ENCODE results near the gene STAB2. TPM values are rescaled to one million over a fixed set of nuclear protein-coding genes. Genes with fewer than 3 reads are reported as not detected.

Gene STAB2
- total and polyA plus RNA-seq, 2 donors (not counting 1 experiment from before 2014, with no cell fraction given), result not detected

DNA sequence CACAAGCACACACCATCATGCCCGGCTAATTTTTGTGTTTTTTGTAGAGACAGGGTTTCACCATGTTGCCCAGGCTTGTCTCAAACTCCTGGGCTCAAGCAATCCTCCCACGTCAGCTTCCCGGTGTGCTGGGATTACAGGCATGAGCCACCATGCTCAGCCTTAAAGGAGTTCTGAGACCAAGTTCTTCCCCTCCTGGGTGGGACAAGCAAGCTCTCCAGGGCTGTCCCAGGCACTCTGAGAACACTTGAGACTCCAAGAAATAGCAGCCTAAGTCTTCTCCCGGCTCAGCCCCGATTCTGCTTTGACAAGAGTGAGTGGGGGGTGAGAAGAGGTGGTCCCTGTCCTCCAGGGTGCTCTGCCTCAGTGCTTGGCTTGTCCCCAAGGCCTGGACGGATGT, 86.4 kb downstream of the STAB2 start:
- no peaks in the 10 kb centered on the region for H4K20me1 ChIP-seq (ENCODE audit: control insufficient read depth, insufficient read depth, low read length, poor library complexity, severe bottlenecking)
- CTCF ChIA-PET, result no interaction called here
- Mint-ChIP-seq H3K4me3 (no peak overlapping the region), H3K9me3 (ENCODE audit: insufficient read depth) (no peaks in the 10 kb centered on the region), H3K27ac (no peak overlapping the region), H3K27me3 (peaks cover 4% of the 10 kb centered on the region), H3K4me1 (no peaks in the 10 kb centered on the region)
- H3K79me2 ChIP-seq (ENCODE audit: control insufficient read depth, insufficient read depth, low read length), result no peaks in the 10 kb centered on the region
- no peak for TF ChIP-seq EZH2 (IDR thresholded peaks at IDR 0.05; ENCODE audit: borderline replicate concordance, insufficient read depth, low read depth, low read length, poor library complexity, severe bottlenecking)
- TF ChIP-seq, protein P1, sequence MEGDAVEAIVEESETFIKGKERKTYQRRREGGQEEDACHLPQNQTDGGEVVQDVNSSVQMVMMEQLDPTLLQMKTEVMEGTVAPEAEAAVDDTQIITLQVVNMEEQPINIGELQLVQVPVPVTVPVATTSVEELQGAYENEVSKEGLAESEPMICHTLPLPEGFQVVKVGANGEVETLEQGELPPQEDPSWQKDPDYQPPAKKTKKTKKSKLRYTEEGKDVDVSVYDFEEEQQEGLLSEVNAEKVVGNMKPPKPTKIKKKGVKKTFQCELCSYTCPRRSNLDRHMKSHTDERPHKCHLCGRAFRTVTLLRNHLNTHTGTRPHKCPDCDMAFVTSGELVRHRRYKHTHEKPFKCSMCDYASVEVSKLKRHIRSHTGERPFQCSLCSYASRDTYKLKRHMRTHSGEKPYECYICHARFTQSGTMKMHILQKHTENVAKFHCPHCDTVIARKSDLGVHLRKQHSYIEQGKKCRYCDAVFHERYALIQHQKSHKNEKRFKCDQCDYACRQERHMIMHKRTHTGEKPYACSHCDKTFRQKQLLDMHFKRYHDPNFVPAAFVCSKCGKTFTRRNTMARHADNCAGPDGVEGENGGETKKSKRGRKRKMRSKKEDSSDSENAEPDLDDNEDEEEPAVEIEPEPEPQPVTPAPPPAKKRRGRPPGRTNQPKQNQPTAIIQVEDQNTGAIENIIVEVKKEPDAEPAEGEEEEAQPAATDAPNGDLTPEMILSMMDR (IDR thresholded peaks at IDR 0.05), result no peak
- H2AFZ ChIP-seq (ENCODE audit: insufficient read depth, low read depth, low read length, poor library complexity, severe bottlenecking), result no peak overlapping the region
- POLR2A ChIA-PET, result no interaction called here
- H3K36me3 ChIP-seq (replicated peaks in 1 of 2; ENCODE audit: control extremely low read depth in 1 of 2, control insufficient read depth in 1 of 2, extremely low read depth in 1 of 2, insufficient read depth in 2 of 2, low read length in 1 of 2), result no peaks in the 10 kb centered on the region
- H3K9ac ChIP-seq (ENCODE audit: low read length), result no peak overlapping the region
- no peaks in the 10 kb centered on the region for H3K9me3 ChIP-seq (ENCODE audit: control extremely low read depth in 1 of 3, control insufficient read depth in 2 of 3, insufficient read depth in 1 of 3, low read length in 2 of 3)
- 79% methylated on average over 6 of the region's 6 CpGs for WGBS (ENCODE audit: insufficient coverage)
- no peaks in the 10 kb centered on the region for H3K27me3 ChIP-seq (replicated peaks in 1 of 4; ENCODE audit: control extremely low read depth in 1 of 4, control insufficient read depth in 3 of 4, insufficient read depth in 4 of 4, low read length in 3 of 4)
- ATAC-seq (ENCODE audit: low read depth), result no peak
- no peak overlapping the region for H3K4me2 ChIP-seq (replicated peaks; ENCODE audit: low read depth, low read length, poor library complexity, severe bottlenecking)
- H3K27ac ChIP-seq (ENCODE audit: low read length in 2 of 2), result no peak overlapping the region
- no peak overlapping the region for H3K4me3 ChIP-seq (ENCODE audit: control extremely low read depth in 1 of 5, extremely low read depth in 1 of 5, insufficient read depth in 1 of 5, low read depth in 2 of 5, low read length in 4 of 5)
- no peaks in the 10 kb centered on the region for H3K4me1 ChIP-seq (ENCODE audit: control insufficient read depth in 2 of 2, insufficient read depth in 2 of 2, low read length in 2 of 2)
- no peak for DNase-seq
- intact Hi-C loops (cut with micrococcal nuclease), result no loop called here

DNA sequence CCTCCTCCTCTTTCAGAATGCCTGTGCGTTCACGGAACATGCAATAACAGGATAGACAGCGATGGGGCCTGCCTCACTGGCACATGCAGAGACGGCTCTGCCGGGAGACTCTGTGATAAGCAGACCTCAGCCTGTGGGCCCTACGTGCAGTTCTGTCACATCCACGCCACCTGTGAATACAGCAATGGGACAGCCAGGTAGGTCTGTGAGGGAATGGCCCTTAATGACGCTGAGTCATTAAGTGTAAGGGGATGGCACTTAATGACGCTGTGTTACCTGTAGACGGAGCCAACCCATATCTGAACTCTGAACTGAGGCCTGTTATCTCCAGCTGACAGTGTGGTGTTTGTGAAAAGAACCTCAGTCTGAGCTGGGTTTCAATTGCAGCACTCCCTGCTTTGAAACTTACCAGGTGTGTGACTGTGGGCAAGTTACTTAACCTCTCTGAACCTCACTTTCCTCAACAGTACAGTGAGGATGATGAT, 86.9 kb downstream of the STAB2 start:
- H3K4me1 ChIP-seq (ENCODE audit: control insufficient read depth in 2 of 2, insufficient read depth in 2 of 2, low read length in 2 of 2), result no peaks in the 10 kb centered on the region
- H3K9ac ChIP-seq (ENCODE audit: low read length), result no peak overlapping the region
- no peak overlapping the region for H3K4me3 ChIP-seq (ENCODE audit: control extremely low read depth in 1 of 5, extremely low read depth in 1 of 5, insufficient read depth in 1 of 5, low read depth in 2 of 5, low read length in 4 of 5)
- CTCF ChIA-PET, result no interaction called here
- H3K79me2 ChIP-seq (ENCODE audit: control insufficient read depth, insufficient read depth, low read length), result no peaks in the 10 kb centered on the region
- intact Hi-C loops (cut with micrococcal nuclease), result no loop called here
- H2AFZ ChIP-seq (ENCODE audit: insufficient read depth, low read depth, low read length, poor library complexity, severe bottlenecking), result no peak overlapping the region
- 99% methylated on average over 10 of the region's 10 CpGs for WGBS (ENCODE audit: insufficient coverage)
- ATAC-seq (ENCODE audit: low read depth), result no peak
- peaks cover 4% of the 10 kb centered on the region for H3K27me3 Mint-ChIP-seq
- TF ChIP-seq, protein P1 (IDR thresholded peaks at IDR 0.05), result no peak
- no peak for TF ChIP-seq EZH2 (IDR thresholded peaks at IDR 0.05; ENCODE audit: borderline replicate concordance, insufficient read depth, low read depth, low read length, poor library complexity, severe bottlenecking)
- no peaks in the 10 kb centered on the region for H3K4me1 Mint-ChIP-seq
- POLR2A ChIA-PET, result no interaction called here
- no peaks in the 10 kb centered on the region for H3K9me3 ChIP-seq (ENCODE audit: control extremely low read depth in 1 of 3, control insufficient read depth in 2 of 3, insufficient read depth in 1 of 3, low read length in 2 of 3)
- H3K27ac Mint-ChIP-seq, result no peak overlapping the region
- H3K36me3 ChIP-seq (replicated peaks in 1 of 2; ENCODE audit: control extremely low read depth in 1 of 2, control insufficient read depth in 1 of 2, extremely low read depth in 1 of 2, insufficient read depth in 2 of 2, low read length in 1 of 2), result no peaks in the 10 kb centered on the region
- no peak overlapping the region for H3K4me3 Mint-ChIP-seq
- no peak for DNase-seq
- no peak overlapping the region for H3K4me2 ChIP-seq (replicated peaks; ENCODE audit: low read depth, low read length, poor library complexity, severe bottlenecking)
- peaks cover 0 to 1% (median 0%) of the 10 kb centered on the region in 4 experiments for H3K27me3 ChIP-seq (replicated peaks in 1 of 4; ENCODE audit: control extremely low read depth in 1 of 4, control insufficient read depth in 3 of 4, insufficient read depth in 4 of 4, low read length in 3 of 4)
- no peaks in the 10 kb centered on the region for H4K20me1 ChIP-seq (ENCODE audit: control insufficient read depth, insufficient read depth, low read length, poor library complexity, severe bottlenecking)
- H3K9me3 Mint-ChIP-seq (ENCODE audit: insufficient read depth), result no peaks in the 10 kb centered on the region
- H3K27ac ChIP-seq (ENCODE audit: low read length in 2 of 2), result no peak overlapping the region
